GM21447 (cell line): ENCODE measurements around the gene SPINDOC.
A peak's percentile ranks its signal among the peaks of the same experiment; 100 is the strongest.
"Not testable (repeated sequence)": the region's sequence is repeated elsewhere in the genome, so short reads cannot be mapped to it uniquely, and the experiment has no call there.

ENCODE experiments used
- ATAC-seq: cut with Tn5 transposase; IDR thresholded peaks from one replicate; pipeline ENCODE4 v1.9.1; 2021; ENCODE audit not compliant: unreplicated experiment

The SPINDOC gene

GRCh38 chr11:63813035-63813562, at the start of gene SPINDOC:
Gene SPINDOC (plus strand): TSS chr11:63813456. CDS start chr11:63813687, 231 bp downstream.
- peak; percentile 71 for ATAC-seq

DNA sequence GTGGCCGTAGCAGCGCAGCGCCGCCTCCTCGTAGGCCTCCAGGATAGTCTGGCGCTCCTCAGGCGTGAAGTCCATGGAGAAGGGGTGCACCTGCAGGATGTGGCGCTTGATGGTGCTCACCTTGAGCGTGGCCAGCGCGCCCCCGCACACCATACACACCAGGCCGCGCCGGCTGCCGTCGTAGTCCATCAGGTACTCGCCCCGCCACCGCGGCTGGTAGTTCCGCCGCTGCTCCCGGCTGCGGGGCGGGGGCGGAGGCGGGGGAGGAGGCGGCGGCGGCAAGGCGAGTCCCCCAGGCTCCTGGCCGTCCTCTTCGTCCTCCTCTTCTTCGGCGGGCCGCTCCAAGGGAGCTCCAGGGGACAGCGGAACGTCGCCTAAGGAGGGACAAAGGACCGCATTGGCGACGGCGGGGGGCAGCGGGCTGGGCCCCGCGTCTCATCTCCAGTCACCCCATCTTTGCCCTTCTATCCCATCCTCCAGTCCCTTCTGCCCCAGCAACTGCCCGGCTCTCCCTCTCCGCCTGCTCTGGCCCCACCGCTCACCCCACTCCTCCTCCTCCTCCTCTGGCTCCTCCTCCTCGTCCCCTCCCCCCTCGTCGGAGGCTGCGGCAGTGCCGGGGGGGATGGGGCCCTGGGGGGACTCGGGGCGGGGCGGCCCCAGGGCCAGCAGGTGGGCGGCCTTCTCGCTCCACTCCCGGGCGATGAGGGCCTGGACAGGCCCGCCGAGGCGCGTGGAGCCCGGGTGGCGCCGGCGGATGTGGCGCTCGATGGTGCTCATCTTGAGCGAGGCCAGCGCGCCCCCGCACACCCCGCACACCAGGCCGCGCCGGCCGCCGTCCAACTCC, 49.5 kb upstream of the SPINDOC start:
- no peak for ATAC-seq

- ATAC-seq: no peak
Observed at GRCh38 chr11:63764340-63764678, 48.9 kb upstream of the SPINDOC start.

GRCh38 chr11:63764679-63765647, 48.3 kb upstream of the SPINDOC start:
- ATAC-seq: no peak

DNA sequence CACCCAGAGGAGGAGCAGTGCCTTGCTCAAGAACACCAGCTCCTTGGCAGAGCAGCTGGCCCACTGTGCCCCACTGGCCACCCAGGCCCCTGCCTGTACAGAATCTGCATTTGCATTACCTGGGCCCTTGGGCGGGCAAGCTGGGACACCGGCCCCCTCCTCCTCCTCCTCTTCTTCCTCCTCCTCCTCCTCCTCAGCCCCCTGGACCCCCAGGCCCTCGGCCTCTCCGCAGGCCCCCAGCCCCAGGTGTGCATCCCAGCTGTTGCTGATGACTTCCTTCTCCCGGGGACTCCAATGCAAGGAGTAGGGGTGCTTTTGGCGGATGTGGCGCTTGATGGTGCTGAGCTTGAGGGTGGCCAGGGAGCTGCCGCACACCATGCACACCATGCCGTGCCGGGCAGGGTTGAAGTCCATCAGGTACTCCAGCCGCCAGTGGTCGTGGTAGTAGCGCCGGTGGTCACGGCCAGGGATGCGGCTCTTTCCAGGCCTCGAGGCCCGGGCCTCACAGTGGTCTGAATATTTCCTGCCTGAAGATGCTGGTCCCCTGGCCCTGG, 47.5 kb upstream of the SPINDOC start:
- ATAC-seq: no peak

GRCh38 chr11:63766531-63767235, 46.6 kb upstream of the SPINDOC start:
- no peak for ATAC-seq

- no peak for ATAC-seq
Observed at GRCh38 chr11:63767267-63767564, 46.0 kb upstream of the SPINDOC start.

DNA sequence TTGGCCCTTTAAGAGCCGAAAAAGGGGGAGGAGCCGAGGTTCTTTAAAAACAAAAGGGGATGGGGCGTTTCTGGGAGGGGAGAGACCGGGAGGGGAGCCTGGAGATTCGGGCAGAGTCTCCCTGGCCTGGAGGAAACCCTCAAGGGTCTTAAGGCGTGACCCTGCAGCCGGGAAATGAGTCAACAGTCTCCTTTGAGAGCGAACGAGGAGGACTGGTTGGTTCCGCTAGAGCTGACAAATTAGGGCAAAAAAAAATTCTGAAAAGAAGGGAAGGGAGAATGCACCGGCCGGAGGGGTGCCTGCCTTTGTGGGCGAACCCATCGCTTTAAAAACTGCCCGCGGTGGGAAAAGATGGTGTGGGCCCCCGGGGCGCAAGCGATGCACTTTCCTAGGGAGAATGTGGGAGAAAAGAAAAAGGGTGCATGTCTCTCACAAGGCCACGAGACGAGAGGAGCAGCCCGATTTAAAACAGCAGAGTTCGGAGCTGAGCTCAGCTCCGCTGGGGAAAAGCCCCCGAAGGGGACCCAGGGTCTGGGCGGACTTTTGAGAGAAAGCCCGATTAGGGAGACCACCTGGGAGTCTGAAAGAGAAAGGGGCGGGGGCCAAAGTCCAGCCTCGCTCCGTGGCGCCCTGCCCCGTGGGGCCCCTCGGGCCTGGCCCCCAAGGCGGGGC, 45.6 kb upstream of the SPINDOC start:
- ATAC-seq: no peak

DNA sequence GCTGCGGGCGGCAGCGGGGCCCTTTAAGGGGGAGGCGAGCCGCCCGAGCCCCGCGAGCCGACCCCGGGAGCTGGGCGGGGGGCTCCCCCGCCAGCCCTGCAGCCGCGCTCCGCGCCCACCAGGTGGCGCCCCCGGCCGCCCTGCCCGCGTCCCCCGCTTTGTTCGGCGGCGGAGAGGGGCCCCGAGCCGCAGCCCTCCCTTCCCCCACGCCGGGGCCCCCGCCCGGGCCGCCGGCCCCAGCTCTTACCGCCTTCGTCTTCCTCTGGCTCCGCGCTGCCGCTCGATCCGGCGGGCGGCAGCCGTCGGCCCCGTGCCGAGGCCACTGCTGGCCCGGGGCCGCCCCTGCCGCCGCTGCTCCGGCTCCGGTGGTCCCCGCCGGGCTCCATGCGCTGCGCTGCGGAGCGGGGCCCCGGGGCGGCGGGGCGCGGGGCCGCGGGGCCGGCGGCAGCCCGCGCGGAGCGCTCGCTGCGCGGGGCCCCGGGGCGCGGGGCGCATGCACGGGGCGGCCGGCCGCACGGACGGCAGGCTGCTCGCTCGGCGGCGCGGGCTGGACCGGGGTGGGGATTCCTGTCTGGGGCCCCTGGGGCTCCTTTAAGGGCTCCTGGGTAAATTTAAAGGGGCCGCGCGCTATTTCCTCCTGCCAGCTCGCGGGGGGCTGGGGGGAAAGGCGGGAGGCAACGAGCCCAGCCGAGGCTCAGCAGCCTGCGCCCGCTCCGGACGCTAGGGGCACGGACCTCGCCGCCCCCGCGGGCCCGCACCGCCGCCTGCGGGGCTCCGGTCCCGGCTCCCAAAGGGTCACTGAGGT, 44.8 kb upstream of the SPINDOC start, which contains the start of gene ZFTA:
TSS of gene ZFTA (minus strand) at position 539 of the 805 bp plus-strand sequence. CDS start at position 386, 153 bp downstream.
- peak; percentile 48 for ATAC-seq

GRCh38 chr11:63769042-63769713, 44.1 kb upstream of the SPINDOC start:
- ATAC-seq: peak; percentile 30

DNA sequence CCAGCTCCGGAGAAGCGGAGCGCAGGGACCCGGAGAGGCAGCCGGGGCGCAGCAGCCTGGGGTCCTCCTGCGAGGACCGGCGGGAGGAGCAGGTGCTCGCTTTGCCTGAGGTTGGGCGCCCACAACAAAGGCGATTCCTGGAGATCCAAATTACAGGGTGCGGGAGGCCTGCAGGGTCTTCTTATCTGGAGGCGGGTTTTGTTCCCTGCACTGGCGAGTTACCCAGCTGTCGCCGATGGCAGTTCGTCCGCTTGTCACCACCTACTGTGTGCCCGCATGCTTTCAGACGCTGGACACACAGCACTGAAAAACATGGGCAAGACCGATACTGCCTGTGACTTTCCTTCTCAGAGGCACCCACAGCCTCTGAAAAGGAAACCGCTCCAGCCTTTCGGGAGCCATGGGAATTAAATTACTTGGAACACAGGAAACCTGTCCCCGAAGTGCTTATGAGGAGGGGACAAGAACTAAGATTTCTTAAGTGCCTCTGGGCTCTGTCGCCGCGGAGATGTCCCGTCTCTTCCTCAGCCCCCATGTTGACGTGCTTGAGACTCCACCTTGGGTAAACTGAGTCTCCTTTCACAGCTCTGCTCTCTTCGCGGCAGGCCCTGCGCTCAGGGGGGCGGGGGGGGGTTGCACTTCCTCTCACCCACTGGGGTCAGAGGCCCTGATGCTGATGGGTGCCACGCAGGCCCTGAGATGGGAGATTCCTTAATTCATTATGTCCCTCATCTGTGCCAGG, 43.4 kb upstream of the SPINDOC start:
- ATAC-seq: no peak

GRCh38 chr11:63770763-63771162, 42.5 kb upstream of the SPINDOC start:
- no peak for ATAC-seq

DNA sequence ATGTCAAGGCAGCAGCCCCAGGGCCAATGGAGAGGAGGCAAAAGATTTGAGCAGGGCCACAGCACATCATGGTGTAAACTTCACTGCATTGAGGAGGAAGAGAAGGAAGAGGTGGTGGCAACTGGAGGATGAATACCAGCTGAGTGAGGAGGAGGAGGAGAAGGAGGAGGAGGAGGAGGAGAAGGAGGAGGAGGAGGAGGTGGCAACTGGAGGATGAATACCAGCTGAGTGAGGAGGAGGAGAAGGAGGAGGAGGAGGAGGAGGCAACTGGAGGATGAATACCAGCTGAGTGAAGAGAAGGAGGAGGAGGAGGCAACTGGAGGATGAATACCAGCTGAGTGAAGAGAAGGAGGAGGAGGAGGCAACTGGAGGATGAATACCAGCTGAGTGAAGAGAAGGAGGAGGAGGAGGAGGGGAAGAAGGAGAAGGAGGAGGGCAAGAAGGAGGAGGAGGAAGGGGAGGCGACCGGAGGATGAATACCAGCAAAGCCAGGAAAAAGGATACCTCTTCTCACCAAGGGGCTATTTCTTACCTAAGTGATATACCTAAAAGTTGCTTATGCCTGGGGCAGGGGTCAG, 41.4 kb upstream of the SPINDOC start:
- ATAC-seq: not testable (repeated sequence)

- ATAC-seq: no peak
Observed at GRCh38 chr11:63775191-63775590, 38.1 kb upstream of the SPINDOC start.

DNA sequence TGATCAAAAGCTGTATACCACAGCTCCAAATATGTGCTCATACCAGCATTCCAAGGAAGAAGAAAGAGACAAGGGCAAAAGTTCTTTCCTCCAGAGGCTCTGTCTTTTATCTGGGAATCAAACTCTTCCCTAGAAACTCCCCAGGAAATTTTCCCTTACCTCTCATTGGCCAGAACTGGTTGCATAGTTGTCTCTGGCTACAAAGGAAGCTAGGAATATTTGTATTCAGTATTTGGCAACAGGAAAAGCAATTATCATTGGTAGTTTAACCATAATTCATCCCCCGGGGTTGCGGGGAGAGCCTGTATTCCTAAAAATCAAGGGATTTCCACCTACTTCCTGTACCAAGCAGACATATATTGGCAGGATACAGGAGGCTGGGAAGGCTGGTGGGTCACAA, 34.2 kb upstream of the SPINDOC start:
- ATAC-seq: no peak

- no peak for ATAC-seq
Observed at GRCh38 chr11:63782749-63783148, 30.5 kb upstream of the SPINDOC start.

GRCh38 chr11:63783925-63784592, 29.2 kb upstream of the SPINDOC start:
- ATAC-seq: no peak
